Sciatic nerve (tissue), 2 donors: ENCODE results near the gene ADARB2. TPM values are rescaled to one million over a fixed set of nuclear protein-coding genes. Genes with fewer than 3 reads are reported as not detected.

Experiments
- ATAC-seq: fragments of 200-7000 bp; cut with Tn5 transposase; one replicate; pipeline ENCODE4 v1.9.1; 2020; ENCODE audit warnings: mild to moderate bottlenecking, moderate library complexity
- DNase-seq: peaks from one replicate; pipeline ENCODE4 v3.0.0-alpha.2; 2020; ENCODE audit warnings: low spot score
- intact Hi-C: fragments of 100-400 bp; cut with DNase I; formaldehyde crosslinking; loops from one replicate; pipeline ENCODE4 v1.14.2; 2022
- total RNA-seq: library from RNA; stranded (reverse); fragmentation: NEBNext Ultra II Directional; extraction: Animal tissue kit (Norgen Biotek cat#: 25700); gene quantifications from one replicate; pipeline ENCODE4 v1.2.1, GENCODE V29; 2021
- donor health status: DM: no; HTN: no; CAD: no.
- donor health status: DM: no; HTN: no; CAD: no.

Gene ADARB2
- total RNA-seq, 1 donor from 2014 or later, result 1.9 TPM

DNA sequence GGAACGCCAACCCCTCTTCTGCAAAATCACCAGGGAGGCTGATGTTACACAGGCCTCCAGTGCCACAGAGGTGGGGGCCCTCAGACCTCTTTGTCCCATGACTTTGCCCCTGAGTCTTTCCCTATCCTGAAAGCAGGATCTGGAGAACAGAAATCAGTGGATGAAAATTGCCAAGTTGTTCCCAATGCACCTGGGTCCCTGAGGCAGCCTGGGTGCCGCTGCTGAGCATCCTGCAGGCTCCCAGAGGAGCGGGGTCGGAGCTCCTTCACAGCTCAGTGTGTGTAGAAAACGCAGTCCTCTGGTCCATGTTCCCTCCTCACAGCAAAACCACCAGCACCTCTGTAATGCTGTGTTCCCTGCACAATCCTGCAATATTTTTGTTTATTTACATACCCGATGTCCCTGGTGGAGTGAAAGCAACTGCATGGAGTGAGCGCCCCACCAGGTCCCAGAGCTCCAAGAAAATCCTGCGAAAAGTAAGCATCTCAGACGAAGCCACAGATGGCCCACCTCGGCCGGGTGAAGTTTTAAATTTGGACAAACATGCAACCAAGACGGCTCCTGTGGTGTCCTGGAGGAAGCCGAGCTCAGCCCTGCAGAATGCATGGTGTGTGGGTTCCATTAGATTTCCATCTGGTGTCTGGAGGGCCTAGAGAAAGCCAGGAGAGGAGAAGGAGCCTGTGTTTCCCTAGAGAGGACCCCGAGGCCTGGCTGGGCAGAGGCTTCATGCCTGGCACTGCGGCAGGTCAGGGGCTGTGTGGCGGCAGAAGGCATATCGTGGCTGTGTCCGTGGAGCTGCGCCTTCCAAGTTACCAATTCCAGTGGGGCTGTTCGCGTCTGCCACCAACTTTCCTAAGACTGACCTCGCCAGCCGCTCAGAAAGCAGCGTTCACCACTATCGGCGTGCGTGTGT, 445.9 kb downstream of the ADARB2 start:
- ATAC-seq (no peak), DNase-seq (no peak)
- intact Hi-C loops, result no loop called here

DNA sequence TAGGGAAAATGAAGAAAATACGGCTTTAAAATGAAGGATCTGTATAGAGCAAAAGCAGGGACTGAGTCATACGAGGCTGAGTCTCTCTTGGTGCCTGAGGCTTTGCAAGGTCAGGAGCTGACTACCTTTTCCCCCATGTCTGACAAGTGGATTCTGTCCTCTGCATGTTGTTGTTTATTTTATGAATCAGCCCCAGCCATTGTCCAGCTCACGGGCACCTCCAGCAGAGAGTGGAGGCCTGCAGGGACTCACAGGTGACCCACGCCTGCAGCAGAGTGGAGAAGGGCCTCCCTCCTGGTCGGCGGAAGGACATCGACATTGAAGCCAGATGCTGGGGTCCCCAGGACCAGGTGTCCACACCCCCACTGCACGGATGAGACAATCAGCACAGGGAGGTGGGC, 447.3 kb downstream of the ADARB2 start:
- intact Hi-C loops, result no loop called here
- no peak for DNase-seq
- ATAC-seq, result no peak

DNA sequence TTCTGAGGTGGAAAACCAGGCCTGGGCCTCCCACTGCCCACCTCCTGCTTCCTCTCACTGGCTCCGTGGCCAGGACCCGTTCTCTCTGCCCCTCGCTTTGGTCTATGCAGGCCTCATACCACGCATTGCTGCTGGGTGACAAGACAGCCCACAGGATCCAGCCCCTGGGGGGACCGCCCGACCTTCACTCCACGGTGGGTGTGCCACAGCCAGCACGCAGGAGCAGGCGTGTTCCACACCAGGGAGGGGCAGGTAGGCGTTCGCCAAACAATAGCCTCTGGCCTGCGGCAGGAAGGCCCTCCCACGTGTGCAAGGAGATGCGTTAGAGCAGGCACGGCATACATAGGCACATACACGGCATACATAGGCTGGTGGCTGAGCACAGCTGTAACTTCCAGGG, 447.7 kb downstream of the ADARB2 start:
- ATAC-seq (no peak), DNase-seq (no peak)
- intact Hi-C loops, result no loop called here

DNA sequence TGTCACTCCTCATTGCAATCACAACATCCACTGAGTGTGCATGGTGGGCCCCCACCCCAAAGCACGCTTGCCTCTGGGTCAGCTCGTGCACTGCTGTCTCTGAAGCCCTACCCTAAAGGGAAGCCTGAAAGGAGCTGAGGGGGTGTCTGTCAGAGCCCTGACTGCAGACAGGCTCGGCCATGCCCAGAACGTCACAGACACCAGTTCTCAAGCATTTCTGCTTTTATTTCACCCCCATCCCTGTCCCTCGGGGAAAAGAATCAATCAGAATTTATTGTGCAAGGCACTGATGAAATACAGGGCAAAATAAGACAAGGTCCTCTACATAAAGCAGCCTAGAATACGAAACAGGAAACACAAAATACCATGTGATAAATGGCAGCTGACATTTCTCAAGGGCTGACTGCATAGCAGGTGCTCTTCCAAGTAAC, 449.3 kb downstream of the ADARB2 start:
- intact Hi-C loops, result no loop called here
- no peak for ATAC-seq
- DNase-seq, result no peak

DNA sequence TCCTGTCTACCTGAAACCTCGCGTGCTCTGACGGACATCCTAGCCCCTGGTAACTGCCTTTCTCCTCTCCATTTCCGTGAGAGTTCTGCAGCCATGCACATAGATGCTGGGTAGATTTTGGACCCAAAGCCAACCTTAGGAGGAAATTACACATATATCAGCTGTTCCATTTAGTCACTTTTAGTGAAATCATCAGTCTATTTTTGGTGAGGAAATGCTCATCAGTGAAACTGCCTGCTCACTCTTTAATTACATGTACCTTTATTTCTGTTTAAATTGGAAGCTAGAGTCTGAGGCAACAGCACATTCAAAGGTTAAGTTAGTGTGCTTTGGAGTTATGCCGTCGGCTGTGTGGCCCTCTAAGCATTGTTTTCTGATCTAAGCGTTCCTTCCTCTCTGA, 449.8 kb downstream of the ADARB2 start:
- no peak for ATAC-seq
- DNase-seq, result no peak
- intact Hi-C loops, result no loop called here

DNA sequence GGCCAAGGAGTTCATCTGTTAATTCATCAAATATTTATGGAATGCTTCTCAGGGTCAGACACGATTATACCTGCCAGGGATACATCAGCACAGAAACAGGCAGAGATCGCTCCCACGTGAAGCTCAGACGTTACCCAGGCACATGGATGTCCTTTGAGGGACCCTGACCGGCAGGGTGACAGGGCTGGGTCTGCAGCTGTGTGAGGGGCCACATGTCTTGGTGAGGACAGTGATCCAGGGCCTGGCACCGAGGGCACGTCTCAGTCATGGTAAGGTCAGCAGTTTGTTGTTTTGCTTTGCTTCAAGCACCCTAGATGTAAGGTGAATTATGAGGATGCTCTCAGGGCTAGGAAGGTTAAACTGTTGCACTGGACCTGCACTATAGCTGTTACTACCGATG, 453.2 kb downstream of the ADARB2 start:
- DNase-seq, result no peak
- intact Hi-C loops, result no loop called here
- ATAC-seq, result no peak

DNA sequence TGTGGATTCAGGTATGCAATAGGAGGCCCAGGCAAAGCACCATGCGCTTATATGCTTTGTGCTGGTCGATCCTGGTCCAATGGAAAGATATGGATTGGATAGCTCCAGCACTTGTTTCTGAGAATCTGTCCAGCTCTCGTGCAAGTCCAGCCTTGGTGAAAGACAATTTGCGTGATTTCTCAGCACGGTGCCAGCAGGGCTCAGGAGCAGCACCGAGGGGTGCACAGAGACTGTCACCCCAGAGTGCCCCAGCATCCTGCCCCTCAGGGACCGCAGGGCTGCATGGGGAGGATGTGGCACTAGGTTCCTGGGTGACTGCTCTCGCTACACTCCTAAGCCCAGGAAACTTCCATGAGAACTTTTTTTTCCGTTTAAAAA, 455.9 kb downstream of the ADARB2 start:
- ATAC-seq (no peak), DNase-seq (no peak)
- intact Hi-C loops, result no loop called here

DNA sequence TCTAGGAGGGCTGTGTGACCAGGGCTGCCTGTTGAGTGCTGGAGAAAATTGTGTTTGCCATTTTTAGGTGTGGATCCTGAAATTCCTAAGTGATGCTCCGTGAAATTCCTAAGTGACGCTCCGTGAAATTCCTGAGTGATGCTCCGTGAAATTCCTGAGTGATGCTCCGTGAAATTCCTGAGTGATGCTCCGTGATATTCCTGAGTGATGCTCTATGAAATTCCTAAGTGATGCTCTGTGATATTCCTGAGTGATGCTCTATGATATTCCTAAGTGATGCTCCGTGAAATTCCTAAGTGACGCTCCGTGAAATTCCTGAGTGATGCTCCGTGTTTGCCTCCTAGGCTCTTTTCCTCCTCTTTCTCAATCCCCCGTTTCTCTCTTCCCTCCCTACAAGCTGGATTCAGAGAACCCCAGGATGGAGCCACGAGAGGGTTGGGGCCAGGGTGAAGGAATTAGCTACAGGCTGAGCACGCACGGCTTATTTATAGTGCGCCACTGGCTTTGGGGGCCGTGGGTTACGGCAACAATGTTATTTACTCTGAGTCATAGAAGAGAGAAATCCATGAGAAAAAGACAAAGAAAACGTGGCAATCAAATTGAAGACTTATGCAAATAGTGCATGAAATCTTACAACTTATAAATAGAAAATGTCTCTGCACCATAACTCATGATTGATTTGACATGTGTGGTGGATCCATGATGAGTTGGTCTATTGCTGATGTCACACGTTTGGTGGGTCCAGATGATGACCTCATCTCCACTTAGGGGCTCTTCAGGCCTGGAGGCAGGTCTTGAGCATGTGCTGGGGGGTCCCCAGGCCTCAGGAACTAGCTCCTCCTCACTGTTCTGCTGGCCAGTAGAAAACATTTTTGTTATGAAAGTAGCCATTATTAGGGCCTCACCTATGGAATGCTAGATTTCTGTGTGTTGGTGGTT, 456.6 kb downstream of the ADARB2 start:
- DNase-seq, result no peak
- intact Hi-C loops, result no loop called here
- ATAC-seq, result no peak

DNA sequence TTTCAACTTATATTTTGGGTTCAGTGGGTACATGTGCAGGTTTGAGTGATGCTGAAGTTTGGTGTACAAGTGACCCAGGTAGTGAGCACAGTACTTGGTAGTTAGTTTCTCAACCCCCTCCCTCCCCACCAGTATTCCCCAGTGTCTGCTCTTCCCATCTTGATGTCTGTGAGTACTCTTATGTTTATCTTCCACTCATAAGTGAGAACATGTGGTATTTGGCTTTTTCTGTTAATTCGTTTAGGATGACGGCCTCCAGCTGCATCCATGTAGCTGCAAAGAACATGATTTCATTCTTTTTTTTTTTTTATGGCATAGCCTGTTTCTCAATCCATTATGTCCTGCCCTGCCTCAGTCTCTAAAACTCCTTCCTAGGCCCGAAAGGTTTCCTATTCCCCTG, 459.0 kb downstream of the ADARB2 start:
- DNase-seq (no peak), ATAC-seq (no peak)
- intact Hi-C loops, result no loop called here

DNA sequence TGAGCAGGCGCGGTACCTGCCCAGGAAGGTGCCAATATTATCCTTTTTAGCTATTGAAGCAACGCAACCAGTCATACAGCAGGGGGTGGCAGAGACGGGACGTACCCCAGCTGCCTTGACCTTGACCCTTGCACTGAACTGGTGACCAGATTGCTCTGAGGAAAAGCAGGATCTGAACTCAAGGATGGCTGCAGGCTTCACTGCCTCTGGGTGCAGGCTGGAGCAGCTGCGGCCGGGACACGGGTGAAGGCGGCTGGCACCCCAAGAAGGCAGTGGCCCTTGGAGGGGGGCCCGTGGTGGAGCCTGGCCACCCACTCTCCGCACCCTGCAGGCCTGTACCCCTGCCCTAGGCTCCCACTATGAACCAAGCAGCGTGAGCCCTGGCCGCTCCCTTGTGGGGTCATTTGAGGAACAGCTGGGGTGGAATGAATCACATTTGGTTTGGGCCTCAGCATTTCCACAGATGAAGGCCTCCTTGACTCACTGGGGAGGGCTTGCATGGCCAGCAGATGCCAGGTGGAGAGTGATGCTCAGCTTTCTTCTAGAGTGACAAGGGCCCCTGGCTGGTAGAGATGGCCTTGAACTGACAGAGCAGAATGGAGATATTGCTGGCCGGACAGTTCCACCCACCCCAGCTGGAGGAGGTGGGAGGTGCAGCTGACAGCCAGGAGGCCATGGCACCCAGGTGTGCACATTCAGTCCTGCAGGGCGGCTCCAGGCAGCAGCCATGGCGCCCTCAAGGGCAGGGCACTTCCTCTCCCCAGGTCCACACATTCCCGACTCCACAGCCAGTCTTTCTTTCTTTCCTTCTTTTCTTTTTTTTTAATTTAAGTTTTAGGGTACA, 462.4 kb downstream of the ADARB2 start:
- intact Hi-C loops, result no loop called here
- ATAC-seq, result no peak

DNA sequence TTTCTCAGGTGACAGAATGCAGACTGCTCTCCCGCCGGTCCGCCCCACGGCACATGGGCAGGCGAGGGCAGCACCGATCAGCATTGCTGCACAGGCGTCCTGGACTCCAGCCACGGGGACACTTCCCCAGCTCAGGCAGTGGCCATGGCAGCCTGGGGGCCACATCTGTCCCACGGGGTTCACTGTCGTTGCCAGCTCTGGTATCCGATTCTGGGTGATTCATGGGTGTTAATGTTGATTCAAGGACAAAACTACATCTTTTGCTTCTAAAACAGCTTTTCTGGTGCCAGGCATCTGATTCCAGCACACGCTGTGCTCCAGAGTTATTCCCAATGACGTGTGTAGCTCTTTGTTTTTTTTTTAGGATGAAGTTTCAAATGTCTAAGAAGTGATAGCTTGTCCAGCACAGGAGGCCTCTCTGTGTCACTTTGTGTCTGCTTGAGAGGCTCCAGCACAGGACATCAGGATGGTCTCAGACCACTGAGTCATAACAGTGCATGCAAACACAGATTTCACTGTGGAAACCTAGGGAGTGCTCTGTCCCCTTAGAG, 463.1 kb downstream of the ADARB2 start:
- intact Hi-C loops, result no loop called here
- DNase-seq (no peak), ATAC-seq (peak; percentile 48)

More for the DNA sequence above, 462.4 kb downstream of the ADARB2 start:
- no peak for DNase-seq

DNA sequence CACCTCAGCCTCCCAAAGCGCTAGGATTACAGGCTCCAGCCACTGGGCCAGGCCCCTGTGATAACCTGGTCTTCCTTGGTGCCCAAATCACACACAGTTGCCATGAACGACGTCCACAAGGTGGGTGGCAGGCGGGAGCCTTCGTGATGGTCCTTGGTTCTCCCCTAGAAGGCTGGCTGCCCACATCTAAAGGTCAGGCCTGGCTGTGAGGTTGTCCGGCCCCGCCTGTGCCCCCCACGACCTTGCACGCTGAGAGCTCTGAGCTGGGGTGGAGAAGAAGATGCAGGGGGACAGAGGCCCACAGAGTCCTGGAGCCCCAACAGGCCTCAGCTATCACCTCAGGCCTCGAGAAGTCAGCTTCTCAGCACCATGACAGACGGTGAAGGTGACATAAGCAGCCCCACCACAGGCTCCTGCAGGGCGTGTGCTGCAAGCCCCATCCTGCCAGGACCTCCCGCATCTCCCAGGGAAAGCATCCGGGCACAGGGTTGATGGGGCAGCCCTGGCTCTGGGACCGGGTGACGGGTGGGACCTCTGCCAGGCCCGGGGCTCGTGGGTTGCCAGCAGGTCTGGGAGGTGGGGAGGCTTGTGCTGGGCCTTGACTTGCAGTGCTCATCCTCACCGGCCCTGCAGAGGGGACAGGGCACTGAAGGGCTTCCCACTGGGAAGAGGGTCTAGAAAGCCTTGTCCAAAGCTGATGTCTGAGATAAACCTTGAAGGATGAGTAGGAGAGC, 463.8 kb downstream of the ADARB2 start:
- ATAC-seq, result no peak
- no peak for DNase-seq
- intact Hi-C loops, result no loop called here

DNA sequence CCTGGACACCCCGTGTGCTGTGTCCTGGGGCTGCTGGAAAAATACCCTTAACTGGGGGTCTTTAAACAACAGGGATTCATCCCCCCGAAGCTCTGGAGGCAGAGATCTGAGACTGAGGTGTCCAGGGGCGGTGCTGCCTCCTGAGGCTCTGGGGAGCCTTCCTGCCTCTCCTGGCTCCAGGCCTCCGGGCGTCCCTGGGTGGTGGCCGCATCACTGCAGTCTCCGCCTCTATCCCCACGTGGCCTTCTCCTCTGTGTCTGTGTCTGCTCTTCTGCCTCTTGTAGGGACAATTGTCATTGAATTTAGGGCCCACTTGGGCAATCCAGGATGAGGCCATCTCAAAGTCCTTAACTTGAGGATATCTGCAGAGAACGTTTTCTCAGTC, 464.6 kb downstream of the ADARB2 start:
- DNase-seq (no peak), ATAC-seq (no peak)
- intact Hi-C loops, result no loop called here

DNA sequence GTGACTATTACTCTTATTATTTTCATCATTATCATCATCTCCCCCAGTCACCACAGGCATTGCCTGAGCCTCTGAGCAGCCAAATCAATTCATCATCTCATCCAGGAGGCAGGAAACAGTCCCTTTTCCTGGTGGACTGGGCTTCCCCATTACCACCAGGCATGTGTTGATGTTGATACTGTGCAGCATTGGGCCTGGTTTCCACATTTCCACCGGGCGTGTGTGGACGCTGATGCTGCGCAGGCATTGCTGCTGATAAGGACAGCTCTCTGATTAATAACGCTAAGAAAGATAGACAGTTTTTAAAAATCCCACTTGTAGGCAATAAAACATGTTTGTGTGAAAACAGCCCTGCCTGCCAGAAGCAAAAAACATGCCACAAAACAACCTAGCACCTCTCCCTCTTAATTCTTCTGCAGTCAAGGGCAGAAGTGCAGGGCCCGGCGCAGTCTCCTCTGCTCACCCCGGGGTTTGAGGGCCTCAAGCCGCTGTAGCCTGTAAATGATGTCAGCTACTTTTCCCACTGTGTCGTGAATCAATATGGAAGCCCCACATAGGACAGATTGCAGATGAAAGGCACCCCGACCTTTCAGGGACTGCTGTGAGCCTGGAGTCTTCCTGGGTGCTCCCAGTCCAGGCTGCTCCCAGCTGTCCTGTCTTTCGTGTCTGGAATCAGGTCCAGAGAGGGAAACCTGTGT, 465.1 kb downstream of the ADARB2 start:
- no peak for DNase-seq
- ATAC-seq, result no peak
- intact Hi-C loops, result no loop called here

DNA sequence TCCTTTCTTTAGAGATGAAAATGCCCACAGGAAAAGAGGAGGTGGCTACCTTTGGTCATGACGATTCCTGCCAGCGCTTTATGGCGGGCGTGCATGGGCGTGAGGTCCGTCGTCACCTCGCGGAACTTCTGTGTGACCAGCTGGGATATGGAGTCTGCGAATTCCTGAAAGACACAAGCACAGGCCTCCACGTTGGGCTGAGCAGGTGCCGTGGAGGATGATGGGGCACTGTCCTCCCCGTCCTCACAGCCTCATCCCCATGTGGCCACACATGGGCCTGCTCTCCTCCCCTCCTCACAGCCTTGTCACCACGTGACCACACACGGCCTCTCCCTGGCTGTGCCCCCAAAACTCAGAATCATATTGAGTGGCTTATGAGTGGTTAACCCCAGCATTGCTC, 466.4 kb downstream of the ADARB2 start:
- no peak for DNase-seq
- ATAC-seq, result no peak
- intact Hi-C loops, result no loop called here

DNA sequence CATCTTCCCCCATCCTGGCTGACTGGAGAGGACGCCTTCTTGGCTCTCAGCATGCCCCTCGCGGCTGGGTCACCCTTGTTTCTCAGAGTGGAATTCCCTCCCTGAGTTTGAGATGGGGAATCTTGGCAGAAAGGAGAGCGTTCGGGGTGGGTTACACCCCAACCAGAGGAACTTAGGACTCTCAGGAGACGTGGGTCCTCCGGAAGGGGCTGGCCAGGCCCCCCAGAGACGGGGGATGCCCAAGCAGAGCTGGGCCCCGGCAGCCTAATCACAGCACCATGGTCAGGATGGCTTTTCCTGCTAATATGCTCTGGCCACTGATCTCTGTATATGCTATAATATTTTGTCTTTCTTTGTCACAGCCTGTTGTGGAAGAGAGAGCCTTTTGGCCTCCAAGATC, 466.8 kb downstream of the ADARB2 start:
- intact Hi-C loops, result no loop called here
- no peak for ATAC-seq
- no peak for DNase-seq

DNA sequence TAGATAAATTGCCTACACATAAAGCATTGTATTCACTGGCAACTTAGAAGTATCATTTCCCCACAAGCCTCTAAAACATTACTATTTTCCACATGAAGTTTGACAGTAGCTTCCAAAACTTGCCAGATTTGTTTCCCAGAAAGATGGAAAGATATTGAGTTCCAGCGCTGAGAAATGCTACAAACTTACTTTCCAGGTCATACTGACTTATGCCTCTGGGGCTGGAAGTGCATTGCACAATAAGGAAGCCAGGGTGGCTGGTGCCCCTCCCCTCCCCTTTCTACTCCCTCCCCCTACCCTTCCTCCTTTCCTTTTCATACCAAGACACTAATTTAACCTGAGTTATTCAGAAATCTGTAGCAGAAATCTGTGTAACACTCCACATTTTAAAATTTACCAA, 468.5 kb downstream of the ADARB2 start:
- ATAC-seq (peak; percentile 92), DNase-seq (no peak)
- intact Hi-C loops, result no loop called here

DNA sequence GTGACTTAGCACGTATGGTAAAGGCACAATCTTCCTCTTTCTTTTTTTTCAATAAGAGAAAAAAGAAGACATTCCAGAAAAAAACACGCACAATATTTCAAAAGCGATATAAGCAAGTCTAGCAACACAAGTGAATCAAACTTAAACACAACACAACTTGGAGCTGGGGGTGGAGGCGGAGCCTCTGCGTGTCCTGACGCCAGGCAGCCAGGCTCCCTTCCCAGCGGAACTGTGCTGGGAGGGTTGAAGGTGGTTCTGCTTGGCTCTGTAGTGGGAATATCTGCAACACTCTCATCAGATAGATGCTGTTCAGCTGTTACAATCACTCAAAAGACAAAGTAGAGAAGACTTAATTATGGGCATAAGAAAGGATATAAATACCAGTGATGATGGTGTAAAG, 469.8 kb downstream of the ADARB2 start:
- DNase-seq, result no peak
- intact Hi-C loops, result no loop called here
- no peak for ATAC-seq
